CD4-positive, alpha-beta memory T cell (primary cell): Measurements from ENCODE around the gene ZER1. TPM values are rescaled to one million over a fixed set of nuclear protein-coding genes. Genes with fewer than 3 reads are reported as not detected.

Experiments used
- CTCF ChIA-PET: fragments of 350-600 bp; sonication (Branson Sonifier 250); formaldehyde crosslinking; loops from one replicate; lab custom pipeline; 2021; ENCODE audit warnings: inconsistent platforms; ENCODE audit not compliant: partially characterized antibody; lab: Charles Lee
- POLR2A ChIA-PET: fragments of 350-600 bp; sonication (Branson Sonifier 250); formaldehyde crosslinking; loops from one replicate; lab custom pipeline; 2021; ENCODE audit not compliant: partially characterized antibody; lab: Charles Lee
- DNase-seq, 5 donors: peaks; one replicate each; pipeline versions ENCODE4 v3.0.0 to v3.0.0-alpha.2; 2020 to 2022; ENCODE audit warnings: mixed read lengths in 1 of 5
- H3K27ac ChIP-seq: one replicate; pipeline ENCODE4 v1.7.0; 2013; ENCODE audit warnings: low read depth, low read length
- H3K27me3 ChIP-seq: 2 replicates; pipeline ENCODE4 v1.7.0; 2013; ENCODE audit warnings: mild to moderate bottlenecking, low read length, moderate library complexity; ENCODE audit not compliant: insufficient read depth
- H3K36me3 ChIP-seq: 2 replicates; pipeline ENCODE4 v1.7.0; 2013; ENCODE audit warnings: mild to moderate bottlenecking, low read length, moderate library complexity; ENCODE audit not compliant: insufficient read depth
- H3K4me1 ChIP-seq: 2 replicates; pipeline ENCODE4 v1.7.0; 2013; ENCODE audit warnings: mild to moderate bottlenecking, low read length, moderate library complexity; ENCODE audit not compliant: insufficient read depth
- H3K4me3 ChIP-seq, 2 donors: one replicate each; pipeline ENCODE4 v1.7.0; 2013; ENCODE audit warnings: low read length in 2 of 2, mild to moderate bottlenecking in 1 of 2
- H3K9me3 ChIP-seq, 2 donors: one replicate each; pipeline ENCODE4 v1.7.0; 2013; ENCODE audit warnings: low read length in 2 of 2, control low read depth in 1 of 2; ENCODE audit not compliant: control insufficient read depth in 1 of 2
- H3K27ac Mint-ChIP-seq, 7 donors: one replicate each; pipeline ENCODE4 v1.8.0; 2020 to 2021; ENCODE audit warnings: mixed read lengths in 7 of 7, mild to moderate bottlenecking in 6 of 7, inconsistent platforms in 3 of 7, moderate library complexity in 3 of 7
- H3K27me3 Mint-ChIP-seq, 2 donors: one replicate each; pipeline ENCODE4 v1.8.0; 2020 to 2021; ENCODE audit warnings: mixed read lengths in 2 of 2
- H3K36me3 Mint-ChIP-seq, 2 donors: one replicate each; pipeline ENCODE4 v1.8.0; 2020 to 2021; ENCODE audit warnings: mixed read lengths in 2 of 2, inconsistent platforms in 1 of 2, mild to moderate bottlenecking in 1 of 2
- H3K4me1 Mint-ChIP-seq, 4 donors: one replicate each; pipeline ENCODE4 v1.8.0; 2020 to 2021; ENCODE audit warnings: mixed read lengths in 4 of 4, mild to moderate bottlenecking in 1 of 4
- H3K4me3 Mint-ChIP-seq, 8 donors: one replicate each; pipeline ENCODE4 v1.8.0; 2020 to 2021; ENCODE audit warnings: mixed read lengths in 8 of 8, mild to moderate bottlenecking in 7 of 8, moderate library complexity in 6 of 8, inconsistent platforms in 3 of 8
- H3K9me3 Mint-ChIP-seq, 8 donors: one replicate each; pipeline ENCODE4 v1.8.0; 2020 to 2021; ENCODE audit warnings: mixed read lengths in 8 of 8, mild to moderate bottlenecking in 5 of 8, inconsistent platforms in 3 of 8, moderate library complexity in 1 of 8
- intact Hi-C: fragments of 100-400 bp; cut with micrococcal nuclease; formaldehyde crosslinking; loops from one replicate; pipeline ENCODE4 v1.15.1; 2023
- polyA plus RNA-seq, 2 donors: library from polyadenylated mRNA; unstranded; fragments of 300-500 nt; fragmentation: Illumina TruSeq; gene quantifications; one replicate each; pipeline ENCODE4 v1.2.3, GENCODE V29; 2021
- total RNA-seq, 2 experiments: library from RNA; stranded (reverse); gene quantifications; one replicate each; pipeline ENCODE4 v1.2.3, GENCODE V29; 2021

Gene ZER1
- total RNA-seq (10 to 100 TPM; 37.9 to 44.2 TPM), polyA plus RNA-seq (10 to 100 TPM; 35.6 to 41.1 TPM)

DNA sequence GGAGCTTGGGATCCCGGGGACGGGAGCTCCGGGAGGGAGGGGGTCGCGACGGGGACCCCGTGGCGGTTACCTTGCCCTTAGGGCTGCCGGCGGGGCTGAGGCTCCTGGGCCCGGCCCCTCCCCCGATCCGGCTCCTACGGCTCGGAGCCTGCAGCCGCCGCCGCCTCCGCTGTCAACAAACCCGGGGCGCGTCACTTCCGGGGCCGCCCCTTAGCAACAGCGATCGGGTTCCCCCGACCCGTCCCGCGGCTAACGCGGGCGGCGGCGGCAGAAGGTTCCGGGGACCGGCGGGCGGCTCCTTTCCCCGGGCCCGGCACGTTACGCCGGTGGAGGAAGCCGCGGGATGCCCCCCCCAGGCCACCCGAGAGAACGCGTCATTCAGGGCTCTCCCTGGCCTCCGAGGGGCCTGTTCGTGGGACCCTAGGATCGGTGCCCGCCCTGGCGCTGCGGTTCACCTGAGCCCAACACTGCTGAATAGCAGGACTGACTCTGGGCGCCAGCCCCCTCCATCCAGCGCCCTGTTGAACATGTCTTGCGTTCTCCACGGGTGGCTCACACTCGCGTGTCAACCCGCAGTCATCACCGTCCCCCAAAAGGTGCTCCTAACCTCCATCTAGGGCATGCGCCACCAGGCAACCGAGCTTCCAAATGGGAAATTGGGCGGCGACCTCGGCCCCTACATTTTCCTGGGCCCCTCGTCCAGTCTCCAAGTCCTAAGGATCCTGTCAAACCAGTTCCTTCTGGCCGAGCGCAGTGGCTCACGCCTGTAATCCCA, at the start of gene ZER1:
Gene ZER1 (minus strand): TSS at position 183 of the 775 bp plus-strand sequence. CDS start 16,362 bp downstream, outside the sequence.
- peaks cover 3 to 21% of the 10 kb centered on the region in 2 donors for H3K36me3 Mint-ChIP-seq
- peaks cover 19 to 38% (median 26%) of the 10 kb centered on the region in 4 donors for H3K4me1 Mint-ChIP-seq
- CTCF ChIA-PET: interaction anchor here (0.6 to 1.9 kb wide), 8 partner anchors 10 to 104 kb away, joined by 3 to 12 read pairs (median 3); partner anchors contain the start of gene ENDOG
- POLR2A ChIA-PET: interaction anchor here (0.6 to 4.1 kb wide), 20 partner anchors 9 to 401 kb away, joined by 3 to 63 read pairs (median 5); partner anchors contain the start of genes ENDOG, ODF2, SET and SPOUT1
- H3K27ac Mint-ChIP-seq: peak within 1 kb of the TSS; percentile 92 to 99 (median 99)
- peak; percentile 93 to 95 (median 94) for DNase-seq
- peak within 1 kb of the TSS; percentile 96 to 99 (median 98) for H3K4me3 Mint-ChIP-seq
- Histone ChIP-seq H3K27ac (peak within 1 kb of the TSS; percentile 96), H3K36me3 (no peaks in the 10 kb centered on the region), H3K27me3 (no peaks in the 10 kb centered on the region), H3K4me3 (peak within 1 kb of the TSS; percentile 73 to 98), H3K4me1 (peaks cover 32% of the 10 kb centered on the region), H3K9me3 (peaks cover 0 to 3% of the 10 kb centered on the region in 2 donors)
- no peaks in the 10 kb centered on the region for H3K27me3 Mint-ChIP-seq
- intact Hi-C loops: loop anchor here (1.0 to 10.0 kb wide), 8 partner anchors 15 to 397 kb away; partner anchors contain the start of genes DOLK, DYNC2I2, ENDOG and NUP188
- H3K9me3 Mint-ChIP-seq: peaks cover 0 to 2% (median 0%) of the 10 kb centered on the region in 8 donors

DNA sequence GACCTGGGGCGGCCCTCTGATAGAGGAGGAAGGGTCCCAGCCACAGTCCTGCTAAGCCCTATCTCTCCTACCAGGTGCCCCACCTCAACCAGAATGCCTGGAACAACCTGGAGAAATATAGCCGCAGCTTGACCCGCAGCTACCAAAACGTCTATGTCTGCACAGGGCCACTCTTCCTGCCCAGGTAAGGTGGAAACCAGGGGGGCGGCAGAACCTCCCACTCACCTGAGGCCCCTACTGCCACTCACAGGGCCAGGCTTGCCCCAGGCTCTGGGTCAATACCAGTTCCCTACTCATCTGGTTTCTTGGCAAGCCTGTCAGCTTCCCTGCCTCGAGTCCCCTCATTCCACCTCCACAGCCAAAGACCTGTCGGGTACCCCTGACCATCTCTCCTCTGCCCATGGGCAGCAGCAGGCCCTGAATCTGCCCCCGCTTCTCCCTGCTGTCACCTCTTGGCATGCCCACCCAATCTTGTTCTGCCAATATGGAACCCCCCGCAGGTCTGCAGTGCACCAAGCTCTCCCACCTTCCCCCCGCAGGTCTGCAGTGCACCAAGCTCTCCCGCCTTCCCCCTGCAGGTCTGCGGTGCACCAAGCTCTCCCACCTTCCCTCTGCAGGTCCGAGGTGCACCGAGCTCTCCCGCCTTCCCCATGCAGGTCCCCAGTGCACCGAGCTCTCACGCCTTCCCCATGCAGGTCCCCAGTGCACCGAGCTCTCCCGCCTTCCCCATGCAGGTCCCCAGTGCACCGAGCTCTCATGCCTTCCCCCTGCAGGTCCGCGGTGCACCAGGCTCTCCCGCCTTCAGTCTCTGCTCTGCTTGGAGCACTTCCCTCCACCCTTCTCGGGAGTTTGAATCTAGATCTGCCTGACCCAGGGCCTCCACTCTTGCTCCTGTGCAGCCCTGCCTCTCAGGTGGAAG, 49.2 kb upstream of the ZER1 start:
- Histone ChIP-seq H3K4me3 (no peak overlapping the region), H3K27ac (no peak overlapping the region), H3K4me1 (peaks cover 19% of the 10 kb centered on the region), H3K9me3 (no peaks in the 10 kb centered on the region), H3K36me3 (peaks cover 22% of the 10 kb centered on the region), H3K27me3 (no peaks in the 10 kb centered on the region)
- no peaks in the 10 kb centered on the region for H3K27me3 Mint-ChIP-seq
- ChIA-PET POLR2A (interaction anchor here (0.9 to 4.0 kb wide), 5 partner anchors 8 to 270 kb away, joined by 3 to 77 read pairs (median 21); partner anchors contain the start of genes SET, SPOUT1 and ZDHHC12), CTCF (interaction anchor here (1.5 kb wide), 1 partner anchor 9 kb away, joined by 4 read pairs; the partner anchor contains the start of gene SPOUT1)
- peaks cover 8 to 36% of the 10 kb centered on the region in 2 donors for H3K36me3 Mint-ChIP-seq
- intact Hi-C loops: no loop called here
- peaks cover 6 to 37% (median 10%) of the 10 kb centered on the region in 4 donors for H3K4me1 Mint-ChIP-seq
- peak overlapping the region in 6 of 8 donors; percentile 6 to 88 (median 44) for H3K4me3 Mint-ChIP-seq
- H3K9me3 Mint-ChIP-seq: peaks cover 0 to 2% (median 0%) of the 10 kb centered on the region in 8 donors
- no peak for DNase-seq
- H3K27ac Mint-ChIP-seq: peak overlapping the region in 2 of 7 donors; percentile 80 to 84

GRCh38 chr9:128819716-128820664, 48.3 kb upstream of the ZER1 start:
- POLR2A ChIA-PET: interaction anchor here (0.9 to 4.0 kb wide), 9 partner anchors 9 to 269 kb away, joined by 3 to 77 read pairs (median 20); partner anchors contain the start of genes SET, SH3GLB2, SPOUT1 and SPTAN1
- Histone ChIP-seq H3K4me3 (no peak overlapping the region), H3K36me3 (peaks cover 16% of the 10 kb centered on the region), H3K4me1 (peaks cover 19% of the 10 kb centered on the region), H3K27ac (no peak overlapping the region), H3K27me3 (no peaks in the 10 kb centered on the region), H3K9me3 (no peaks in the 10 kb centered on the region)
- Mint-ChIP-seq H3K4me1 (peaks cover 7 to 37% (median 10%) of the 10 kb centered on the region in 4 donors), H3K36me3 (peaks cover 2 to 28% of the 10 kb centered on the region in 2 donors), H3K4me3 (peak overlapping the region; percentile 82 to 88 (median 86)), H3K27ac (peak overlapping the region in 6 of 7 donors; percentile 41 to 92 (median 81)), H3K27me3 (no peaks in the 10 kb centered on the region), H3K9me3 (peaks cover 0 to 2% (median 0%) of the 10 kb centered on the region in 8 donors)
- no peak for DNase-seq
- intact Hi-C loops: loop anchor here (2.0 to 10.0 kb wide), 3 partner anchors 61 to 171 kb away; partner anchors contain the start of genes KYAT1 and ZDHHC12
- CTCF ChIA-PET: interaction anchor here (1.4 to 1.5 kb wide), 2 partner anchors 10 to 11 kb away, joined by 4 read pairs; partner anchors contain the start of gene SPOUT1

DNA sequence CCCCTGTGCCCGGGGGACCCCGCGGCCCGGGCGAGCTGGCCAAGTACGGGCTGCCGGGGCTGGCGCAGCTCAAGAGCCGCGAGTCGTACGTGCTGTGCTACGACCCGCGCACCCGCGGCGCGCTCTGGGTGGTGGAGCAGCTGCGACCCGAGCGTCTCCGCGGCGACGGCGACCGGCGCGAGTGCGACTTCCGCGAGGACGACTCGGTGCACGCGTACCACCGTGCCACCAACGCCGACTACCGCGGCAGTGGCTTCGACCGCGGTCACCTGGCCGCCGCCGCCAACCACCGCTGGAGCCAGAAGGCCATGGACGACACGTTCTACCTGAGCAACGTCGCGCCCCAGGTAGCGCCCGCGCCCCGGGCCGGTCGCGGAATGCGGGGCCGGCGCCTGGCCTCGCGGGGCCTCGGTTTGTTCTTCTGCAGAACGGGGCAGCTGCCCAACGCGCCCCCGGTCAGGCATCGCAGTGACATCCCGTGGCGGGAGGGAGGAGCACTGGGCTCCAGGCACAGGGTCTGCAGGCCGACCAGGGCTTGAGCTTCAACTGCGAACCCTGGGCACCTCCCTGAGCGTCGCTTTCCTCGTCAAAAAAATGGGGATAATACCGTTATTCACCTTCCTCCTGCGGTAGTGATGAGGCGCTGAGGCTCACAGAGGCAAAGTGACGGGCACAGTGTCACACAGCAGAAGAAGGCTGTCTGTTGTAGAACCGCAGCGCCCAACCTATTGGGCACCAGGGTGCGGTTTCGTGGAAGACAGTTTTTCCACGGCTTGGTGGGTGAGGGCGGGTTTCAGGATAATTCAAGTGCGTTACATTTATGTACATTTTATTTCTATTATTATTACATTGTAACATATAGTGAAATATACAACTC, 47.4 kb upstream of the ZER1 start:
- Mint-ChIP-seq H3K9me3 (peaks cover 0 to 2% (median 0%) of the 10 kb centered on the region in 8 donors), H3K27ac (peak overlapping the region; percentile 62 to 95 (median 84)), H3K27me3 (no peaks in the 10 kb centered on the region), H3K4me3 (peak overlapping the region; percentile 83 to 88 (median 86)), H3K4me1 (peaks cover 7 to 37% (median 10%) of the 10 kb centered on the region in 4 donors), H3K36me3 (peaks cover 0 to 20% of the 10 kb centered on the region in 2 donors)
- intact Hi-C loops: loop anchor here (1.0 to 10.0 kb wide), 5 partner anchors 10 to 170 kb away; partner anchors contain the start of genes KYAT1, SPOUT1, ZDHHC12 and ZER1
- Histone ChIP-seq H3K27ac (peak overlapping the region; percentile 35), H3K4me3 (peak overlapping the region; percentile 11 to 69), H3K27me3 (no peaks in the 10 kb centered on the region), H3K4me1 (peaks cover 19% of the 10 kb centered on the region), H3K9me3 (no peaks in the 10 kb centered on the region), H3K36me3 (peaks cover 8% of the 10 kb centered on the region)
- CTCF ChIA-PET: interaction anchor here (0.5 to 2.0 kb wide), 28 partner anchors 8 to 497 kb away, joined by 3 to 33 read pairs (median 4); partner anchors contain the start of genes COQ4, SPOUT1, TRUB2 and ZER1
- DNase-seq: peak in 4 of 5 donors; percentile 16 to 56 (median 48)
- POLR2A ChIA-PET: interaction anchor here (0.5 to 4.0 kb wide), 26 partner anchors 9 to 1068 kb away, joined by 3 to 77 read pairs (median 5); partner anchors contain the start of genes DYNC2I2, GLE1, KYAT1 and LRRC8A
